ENCODE data around the gene TMEM131. TPM values are rescaled to one million over a fixed set of nuclear protein-coding genes. Genes with fewer than 3 reads are reported as not detected.
"Not testable (repeated sequence)": the region's sequence is repeated elsewhere in the genome, so short reads cannot be mapped to it uniquely, and the experiment has no call there.

The TMEM131 gene
- total RNA-seq, 1 donor from 2014 or later: 36.6 TPM

DNA sequence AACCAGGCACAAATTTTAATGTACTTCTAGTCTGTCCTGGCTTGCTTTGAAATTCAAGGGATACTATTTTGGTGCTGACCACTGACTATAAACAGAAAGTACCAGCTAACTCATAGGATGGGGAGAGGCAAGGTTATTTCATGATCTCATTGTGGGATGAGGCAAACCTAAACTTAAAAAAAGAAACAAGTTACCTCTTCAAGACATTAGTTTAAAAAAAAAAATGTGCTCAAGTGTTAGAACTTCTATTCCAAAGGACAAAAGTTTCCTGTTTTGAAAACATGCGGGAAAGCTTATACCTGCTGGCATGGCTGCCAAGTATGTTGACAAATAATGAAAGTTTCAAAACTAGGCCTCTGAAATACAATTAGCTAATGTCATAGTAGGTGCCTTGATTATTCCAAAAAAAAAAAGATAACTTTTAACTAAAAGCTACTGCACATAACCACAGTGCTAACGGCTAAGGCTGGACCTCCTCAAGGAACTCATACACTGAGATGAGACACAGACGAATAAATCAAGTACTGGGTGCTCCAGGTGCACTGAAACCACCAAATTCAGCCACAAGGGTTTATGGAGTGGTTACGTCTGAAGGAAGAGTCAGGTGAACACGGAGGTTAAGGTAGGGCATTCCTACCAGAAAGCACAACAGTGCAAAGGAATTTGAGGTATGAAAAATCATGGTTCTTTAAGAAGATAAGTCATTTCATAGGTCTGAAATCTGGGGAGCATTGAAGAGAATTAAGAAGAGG, 38.1 kb downstream of the TMEM131 start:
- Mint-ChIP-seq H3K4me3 (ENCODE audit: unreplicated experiment) (no peak overlapping the region), H3K27ac (ENCODE audit: unreplicated experiment) (no peak overlapping the region), H3K9me3 (ENCODE audit: unreplicated experiment) (peaks cover 1% of the 10 kb centered on the region), H3K36me3 (ENCODE audit: unreplicated experiment) (no peaks in the 10 kb centered on the region), H3K27me3 (ENCODE audit: unreplicated experiment) (no peaks in the 10 kb centered on the region), H3K4me1 (ENCODE audit: low read depth, unreplicated experiment) (peaks cover 5% of the 10 kb centered on the region)
- TF ChIP-seq, protein P1, sequence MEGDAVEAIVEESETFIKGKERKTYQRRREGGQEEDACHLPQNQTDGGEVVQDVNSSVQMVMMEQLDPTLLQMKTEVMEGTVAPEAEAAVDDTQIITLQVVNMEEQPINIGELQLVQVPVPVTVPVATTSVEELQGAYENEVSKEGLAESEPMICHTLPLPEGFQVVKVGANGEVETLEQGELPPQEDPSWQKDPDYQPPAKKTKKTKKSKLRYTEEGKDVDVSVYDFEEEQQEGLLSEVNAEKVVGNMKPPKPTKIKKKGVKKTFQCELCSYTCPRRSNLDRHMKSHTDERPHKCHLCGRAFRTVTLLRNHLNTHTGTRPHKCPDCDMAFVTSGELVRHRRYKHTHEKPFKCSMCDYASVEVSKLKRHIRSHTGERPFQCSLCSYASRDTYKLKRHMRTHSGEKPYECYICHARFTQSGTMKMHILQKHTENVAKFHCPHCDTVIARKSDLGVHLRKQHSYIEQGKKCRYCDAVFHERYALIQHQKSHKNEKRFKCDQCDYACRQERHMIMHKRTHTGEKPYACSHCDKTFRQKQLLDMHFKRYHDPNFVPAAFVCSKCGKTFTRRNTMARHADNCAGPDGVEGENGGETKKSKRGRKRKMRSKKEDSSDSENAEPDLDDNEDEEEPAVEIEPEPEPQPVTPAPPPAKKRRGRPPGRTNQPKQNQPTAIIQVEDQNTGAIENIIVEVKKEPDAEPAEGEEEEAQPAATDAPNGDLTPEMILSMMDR (IDR thresholded peaks at IDR 0.05; ENCODE audit: partially characterized antibody, unreplicated experiment): no peak
- no peak for DNase-seq

DNA sequence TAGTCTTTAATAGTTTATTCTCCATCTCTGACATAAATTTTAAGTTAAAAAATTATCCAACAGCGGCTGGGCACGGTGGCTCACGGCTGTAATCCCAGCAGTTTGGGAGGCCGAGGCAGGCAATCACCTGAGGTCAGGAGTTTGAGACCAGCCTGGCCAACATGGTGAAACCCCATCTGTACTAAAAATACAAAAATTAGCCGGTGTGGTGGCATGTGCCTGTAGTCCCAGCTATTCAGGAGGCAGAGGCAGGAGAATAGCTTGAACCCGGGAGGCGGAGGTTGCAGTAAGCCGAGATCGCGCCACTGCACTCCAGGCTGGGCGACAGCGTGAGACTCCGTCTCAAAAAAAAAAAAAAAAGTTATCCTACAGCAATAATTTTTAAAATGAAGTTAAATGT, 39.0 kb downstream of the TMEM131 start:
- H3K4me3 Mint-ChIP-seq (ENCODE audit: unreplicated experiment); H3K4me1 Mint-ChIP-seq (ENCODE audit: low read depth, unreplicated experiment); DNase-seq; H3K36me3 Mint-ChIP-seq (ENCODE audit: unreplicated experiment); H3K27ac Mint-ChIP-seq (ENCODE audit: unreplicated experiment); H3K9me3 Mint-ChIP-seq (ENCODE audit: unreplicated experiment); H3K27me3 Mint-ChIP-seq (ENCODE audit: unreplicated experiment): not testable (repeated sequence)

DNA sequence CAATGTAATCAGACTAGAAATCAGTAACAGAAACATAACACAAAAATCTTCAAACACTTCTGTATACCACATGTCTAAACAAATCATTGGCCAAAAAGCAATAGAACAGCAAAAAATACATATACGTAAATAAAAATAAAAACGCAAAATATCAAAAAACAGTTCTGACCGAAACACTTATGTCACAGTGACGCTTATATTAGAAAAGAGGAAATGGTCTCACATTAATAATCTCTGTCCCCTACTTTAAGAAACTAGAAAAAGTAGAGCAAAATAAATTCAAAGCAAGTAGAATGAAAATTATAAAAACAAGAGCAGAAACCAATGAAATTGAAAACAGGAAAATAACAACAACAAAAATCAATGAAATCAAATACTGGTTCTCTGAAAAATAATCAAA, 41.9 kb downstream of the TMEM131 start:
- Mint-ChIP-seq H3K9me3 (ENCODE audit: unreplicated experiment) (peaks cover 1% of the 10 kb centered on the region), H3K36me3 (ENCODE audit: unreplicated experiment) (peaks cover 4% of the 10 kb centered on the region), H3K4me3 (ENCODE audit: unreplicated experiment) (no peak overlapping the region), H3K27me3 (ENCODE audit: unreplicated experiment) (no peaks in the 10 kb centered on the region), H3K27ac (ENCODE audit: unreplicated experiment) (no peak overlapping the region), H3K4me1 (ENCODE audit: low read depth, unreplicated experiment) (peaks cover 2% of the 10 kb centered on the region)
- no peak for DNase-seq
- TF ChIP-seq, protein P1 (IDR thresholded peaks at IDR 0.05; ENCODE audit: partially characterized antibody, unreplicated experiment): no peak

DNA sequence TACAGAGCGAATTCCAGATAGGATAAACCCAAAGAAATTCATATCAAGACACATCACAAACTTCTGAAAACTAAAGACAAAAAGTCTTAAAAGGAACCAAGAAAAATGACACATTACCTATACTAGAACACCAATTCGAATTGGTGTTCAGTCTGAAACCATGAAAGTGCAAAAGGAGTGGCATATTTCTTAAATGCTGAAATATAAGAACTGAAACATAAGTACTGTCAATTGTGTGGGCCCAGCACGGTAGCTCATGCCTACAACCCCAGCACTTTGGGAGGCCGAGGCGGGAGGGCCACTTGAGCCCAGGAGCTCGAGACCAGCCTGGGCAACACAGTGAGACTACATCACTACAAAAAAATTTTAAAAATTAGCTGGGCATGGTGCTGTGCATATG, 43.4 kb downstream of the TMEM131 start:
- Mint-ChIP-seq H3K27me3 (ENCODE audit: unreplicated experiment) (no peaks in the 10 kb centered on the region), H3K36me3 (ENCODE audit: unreplicated experiment) (peaks cover 4% of the 10 kb centered on the region), H3K4me3 (ENCODE audit: unreplicated experiment) (no peak overlapping the region), H3K4me1 (ENCODE audit: low read depth, unreplicated experiment) (peaks cover 2% of the 10 kb centered on the region), H3K9me3 (ENCODE audit: unreplicated experiment) (peaks cover 1% of the 10 kb centered on the region), H3K27ac (ENCODE audit: unreplicated experiment) (no peak overlapping the region)
- TF ChIP-seq, protein P1 (IDR thresholded peaks at IDR 0.05; ENCODE audit: partially characterized antibody, unreplicated experiment): no peak
- no peak for DNase-seq

DNA sequence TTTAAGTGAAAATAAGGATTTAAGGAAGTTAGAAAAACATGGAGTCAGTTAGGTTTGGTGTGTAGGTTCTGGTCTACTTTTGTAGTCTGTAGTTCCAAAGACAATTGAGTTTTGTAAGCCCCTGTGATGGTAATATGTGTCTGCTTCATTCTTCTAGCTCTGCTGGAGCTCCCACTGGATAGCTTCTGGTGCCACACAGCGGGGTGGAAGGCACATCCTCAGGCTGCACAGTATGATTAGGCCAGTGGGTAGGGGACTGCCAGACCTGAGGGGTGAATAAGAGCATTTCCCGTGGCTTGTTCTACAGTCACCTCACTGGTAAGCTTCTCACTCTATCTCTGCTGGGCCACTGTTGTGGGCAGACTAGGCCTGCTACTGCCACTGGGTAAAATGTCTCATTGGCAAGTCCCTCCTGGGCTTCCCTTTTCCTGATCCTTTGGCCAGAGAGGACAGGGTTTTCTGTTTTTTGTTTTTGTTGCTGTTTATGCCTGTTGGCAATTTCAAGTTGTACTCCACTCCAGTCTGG, 44.5 kb downstream of the TMEM131 start:
- no peak for DNase-seq
- no peak overlapping the region for H3K27ac Mint-ChIP-seq (ENCODE audit: unreplicated experiment)
- H3K9me3 Mint-ChIP-seq (ENCODE audit: unreplicated experiment): peaks cover 1% of the 10 kb centered on the region
- H3K4me3 Mint-ChIP-seq (ENCODE audit: unreplicated experiment): no peak overlapping the region
- H3K4me1 Mint-ChIP-seq (ENCODE audit: low read depth, unreplicated experiment): peaks cover 2% of the 10 kb centered on the region
- H3K36me3 Mint-ChIP-seq (ENCODE audit: unreplicated experiment): peaks cover 4% of the 10 kb centered on the region
- TF ChIP-seq, protein P1 (IDR thresholded peaks at IDR 0.05; ENCODE audit: partially characterized antibody, unreplicated experiment): no peak
- H3K27me3 Mint-ChIP-seq (ENCODE audit: unreplicated experiment): no peaks in the 10 kb centered on the region
